NCI-H2029 treated with DMSO at 0.1 percent for 48 hours (cell line): ENCODE results near the gene NDUFA7.
A peak's percentile ranks its signal among the peaks of the same experiment; 100 is the strongest.
"Not testable (repeated sequence)": the region's sequence is repeated elsewhere in the genome, so short reads cannot be mapped to it uniquely, and the experiment has no call there.

ENCODE experiments used
- DNase-seq: peaks from one replicate; lab custom pipeline; 2025; lab: John Stamatoyannopoulos, UW

Gene NDUFA7

DNA sequence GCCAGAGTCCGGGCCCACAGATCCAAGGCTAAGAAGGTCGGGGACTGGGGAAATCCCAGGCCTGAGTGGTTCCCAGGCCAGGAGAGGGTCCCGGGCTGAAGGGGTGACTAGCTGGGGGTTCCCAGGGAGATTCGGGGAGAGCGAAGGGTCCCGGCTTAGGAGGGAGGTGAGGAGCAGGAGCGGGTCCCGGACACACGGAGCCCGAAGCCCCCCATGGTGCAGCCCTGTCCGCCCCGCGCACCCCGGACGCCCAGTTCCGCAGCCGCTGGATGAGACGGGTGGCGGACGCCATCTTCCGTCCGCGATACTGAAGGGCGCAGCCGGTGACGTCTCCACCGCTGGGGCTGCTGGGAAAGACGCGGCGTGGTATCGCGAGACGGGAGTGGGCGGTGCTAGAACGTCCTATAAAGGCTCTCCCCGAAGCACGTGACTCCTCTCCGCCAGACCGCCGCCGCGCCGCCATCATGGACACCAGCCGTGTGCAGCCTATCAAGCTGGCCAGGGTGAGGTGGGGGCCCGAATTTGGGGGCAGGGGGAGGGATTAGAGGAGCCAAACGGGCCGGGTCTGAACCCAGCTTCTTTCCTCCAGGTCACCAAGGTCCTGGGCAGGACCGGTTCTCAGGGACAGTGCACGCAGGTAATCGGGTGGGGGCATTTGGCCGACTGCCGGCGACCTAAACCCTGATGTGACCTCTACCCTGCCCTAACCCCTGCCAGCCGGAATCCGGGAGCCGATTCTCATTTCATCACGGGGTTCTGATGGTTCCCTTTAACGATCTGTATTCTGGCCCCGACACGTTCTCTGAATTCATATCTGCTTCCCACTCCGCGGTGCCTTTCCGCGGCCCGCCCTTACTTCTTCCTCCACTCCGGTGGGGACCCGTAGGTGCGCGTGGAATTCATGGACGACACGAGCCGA lies at the start of gene NDUFA7, which contains the start of gene RPS28:
NDUFA7 (minus strand) TSS at position 309 of the 919 bp plus-strand sequence; CDS start at position 292, 17 bp downstream.
RPS28 (plus strand) TSS at position 430 of the 919 bp plus-strand sequence; CDS start at position 465, 35 bp downstream.
- DNase-seq = peak; percentile 85

DNA sequence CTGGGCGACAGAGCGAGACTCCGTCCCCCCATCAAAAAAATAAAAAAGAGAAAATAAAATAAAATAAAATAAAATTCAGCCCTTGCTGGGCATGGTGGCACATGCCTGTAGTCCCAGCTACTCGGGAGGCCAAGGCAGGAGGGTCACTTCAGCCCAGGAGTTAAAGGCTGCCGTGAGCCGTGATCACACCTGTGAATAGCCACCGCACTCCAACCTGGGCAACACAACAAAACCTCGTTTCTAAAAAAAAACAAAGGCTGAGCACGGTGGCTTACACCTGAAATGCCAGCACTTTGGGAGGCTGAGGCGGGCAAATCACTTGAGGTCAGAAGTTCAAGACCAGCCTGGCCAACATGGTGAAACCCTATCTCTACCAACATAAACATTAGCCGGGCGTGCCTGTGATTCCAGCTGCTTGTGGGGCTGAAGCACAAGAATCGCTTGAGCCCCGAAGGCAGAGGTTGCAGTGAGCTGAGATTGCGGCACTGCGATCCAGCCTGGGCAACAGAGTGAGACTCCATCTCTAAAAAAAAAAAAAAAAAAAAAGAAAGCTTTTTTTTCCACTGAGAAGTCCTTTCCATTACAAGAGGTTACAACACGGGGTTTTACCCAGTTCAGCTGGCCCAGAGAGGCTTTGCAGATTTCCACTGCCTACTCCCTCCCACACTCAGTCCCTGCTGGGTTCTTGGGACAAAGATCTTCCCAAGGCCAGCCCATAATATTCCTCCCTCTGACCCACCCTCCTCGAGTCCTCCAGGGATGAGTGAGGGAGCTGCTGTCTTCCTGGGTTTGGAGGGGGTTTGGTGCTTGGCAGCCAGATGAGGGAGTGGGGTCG lies 49.2 kb upstream of the NDUFA7 start:
- no peak for DNase-seq

DNA sequence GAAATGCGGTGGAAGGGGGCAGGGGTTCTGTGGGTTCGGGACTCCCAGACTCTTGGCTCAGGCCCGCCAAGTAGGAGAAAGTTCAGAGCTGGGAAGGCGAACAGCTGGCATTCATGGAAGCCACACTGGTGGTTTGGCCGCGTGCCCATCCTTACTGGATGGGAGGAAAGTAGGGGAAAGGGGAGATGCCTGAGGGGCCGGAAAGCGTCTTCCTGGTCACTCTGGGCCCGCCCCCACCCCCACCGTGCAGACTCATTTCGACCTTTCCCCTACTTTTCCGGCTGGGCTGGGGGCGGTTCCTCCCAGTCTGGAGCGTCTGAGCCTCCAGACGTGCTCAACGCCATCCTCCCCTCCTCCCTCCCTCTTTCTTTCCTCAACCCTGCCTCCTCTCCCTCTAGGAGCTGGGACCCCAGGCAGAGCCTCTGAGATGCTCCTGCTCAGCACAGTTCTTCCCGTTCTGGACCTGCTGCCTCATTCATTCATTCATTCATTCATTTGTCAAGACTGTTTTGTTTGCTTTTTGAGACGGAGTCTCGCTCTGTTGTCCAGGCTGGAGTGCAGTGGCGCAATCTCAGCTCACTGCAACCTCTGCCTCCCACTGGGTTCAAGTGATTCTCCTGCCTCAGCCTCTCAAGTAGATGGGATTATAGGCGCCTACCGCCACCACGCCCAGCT lies 46.3 kb upstream of the NDUFA7 start:
- DNase-seq = peak; percentile 54

DNA sequence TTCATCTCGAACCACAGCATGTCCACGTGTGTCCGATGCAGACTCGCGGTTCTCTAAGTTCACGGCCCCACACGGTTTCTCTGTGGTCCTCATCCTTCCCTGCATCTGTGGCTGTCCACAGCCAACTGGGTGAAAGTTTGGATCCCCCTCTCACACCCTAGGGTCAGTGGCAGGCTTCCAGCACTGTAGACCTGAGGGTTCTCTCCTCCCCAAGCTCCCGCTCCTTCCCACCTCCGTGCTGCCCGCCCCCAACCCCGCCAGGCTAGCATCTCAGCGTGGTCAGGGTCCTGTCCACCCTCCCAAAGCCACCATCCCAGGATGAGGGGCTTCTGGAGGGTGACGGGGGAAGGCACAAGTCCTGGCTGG lies 45.8 kb upstream of the NDUFA7 start:
- DNase-seq = no peak

DNA sequence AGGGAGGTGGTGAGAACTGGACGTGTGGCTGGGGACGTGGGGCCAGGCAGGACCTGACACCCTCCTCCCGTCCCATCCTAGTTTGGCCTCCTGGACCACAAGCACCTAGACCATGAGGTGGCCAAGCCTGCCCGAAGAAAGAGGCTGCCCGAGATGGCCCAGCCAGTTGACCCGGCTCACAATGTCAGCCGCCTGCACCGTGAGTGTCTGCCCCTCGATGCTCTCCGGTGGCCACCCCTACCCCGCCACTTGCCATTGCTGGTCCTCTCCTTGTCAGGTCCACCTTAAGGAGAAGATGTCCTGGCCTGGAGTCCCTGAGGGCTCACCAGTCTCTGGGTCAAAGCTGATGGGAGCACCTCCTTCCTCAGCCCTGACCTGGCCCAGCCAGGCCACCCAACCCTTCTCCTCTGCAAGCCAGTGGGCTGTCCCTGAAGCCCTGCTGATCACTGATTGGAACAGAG lies 45.0 kb upstream of the NDUFA7 start:
- DNase-seq = no peak

DNA sequence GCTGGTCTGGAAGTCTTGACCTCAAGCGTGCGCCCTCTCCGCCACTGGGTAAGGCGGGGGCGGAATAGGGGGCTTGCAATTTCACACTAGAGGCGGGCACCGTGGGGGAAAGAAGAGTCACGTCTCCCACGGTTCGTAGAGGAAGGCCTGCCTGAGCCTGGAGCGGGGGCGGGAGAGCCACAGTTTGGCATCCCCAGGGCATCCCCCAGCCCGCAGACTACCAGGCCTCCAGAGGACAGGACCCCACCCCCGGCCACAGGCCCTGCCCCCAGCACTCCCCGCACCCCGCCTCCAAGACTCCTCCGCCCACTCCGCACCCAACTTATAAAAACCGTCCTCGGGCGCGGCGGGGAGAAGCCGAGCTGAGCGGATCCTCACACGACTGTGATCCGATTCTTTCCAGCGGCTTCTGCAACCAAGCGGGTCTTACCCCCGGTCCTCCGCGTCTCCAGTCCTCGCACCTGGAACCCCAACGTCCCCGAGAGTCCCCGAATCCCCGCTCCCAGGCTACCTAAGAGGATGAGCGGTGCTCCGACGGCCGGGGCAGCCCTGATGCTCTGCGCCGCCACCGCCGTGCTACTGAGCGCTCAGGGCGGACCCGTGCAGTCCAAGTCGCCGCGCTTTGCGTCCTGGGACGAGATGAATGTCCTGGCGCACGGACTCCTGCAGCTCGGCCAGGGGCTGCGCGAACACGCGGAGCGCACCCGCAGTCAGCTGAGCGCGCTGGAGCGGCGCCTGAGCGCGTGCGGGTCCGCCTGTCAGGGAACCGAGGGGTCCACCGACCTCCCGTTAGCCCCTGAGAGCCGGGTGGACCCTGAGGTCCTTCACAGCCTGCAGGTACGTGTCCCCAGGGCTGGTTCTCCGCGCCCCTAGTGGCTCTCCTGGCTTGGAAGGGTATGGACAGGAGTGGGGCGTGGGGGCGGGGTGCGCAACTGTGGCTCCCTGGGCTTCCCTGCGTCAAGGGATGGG lies 42.9 kb upstream of the NDUFA7 start, which contains the start of gene ANGPTL4:
ANGPTL4 (plus strand) TSS at position 353 of the 969 bp plus-strand sequence; CDS start at position 520, 167 bp downstream.
- DNase-seq = no peak

DNA sequence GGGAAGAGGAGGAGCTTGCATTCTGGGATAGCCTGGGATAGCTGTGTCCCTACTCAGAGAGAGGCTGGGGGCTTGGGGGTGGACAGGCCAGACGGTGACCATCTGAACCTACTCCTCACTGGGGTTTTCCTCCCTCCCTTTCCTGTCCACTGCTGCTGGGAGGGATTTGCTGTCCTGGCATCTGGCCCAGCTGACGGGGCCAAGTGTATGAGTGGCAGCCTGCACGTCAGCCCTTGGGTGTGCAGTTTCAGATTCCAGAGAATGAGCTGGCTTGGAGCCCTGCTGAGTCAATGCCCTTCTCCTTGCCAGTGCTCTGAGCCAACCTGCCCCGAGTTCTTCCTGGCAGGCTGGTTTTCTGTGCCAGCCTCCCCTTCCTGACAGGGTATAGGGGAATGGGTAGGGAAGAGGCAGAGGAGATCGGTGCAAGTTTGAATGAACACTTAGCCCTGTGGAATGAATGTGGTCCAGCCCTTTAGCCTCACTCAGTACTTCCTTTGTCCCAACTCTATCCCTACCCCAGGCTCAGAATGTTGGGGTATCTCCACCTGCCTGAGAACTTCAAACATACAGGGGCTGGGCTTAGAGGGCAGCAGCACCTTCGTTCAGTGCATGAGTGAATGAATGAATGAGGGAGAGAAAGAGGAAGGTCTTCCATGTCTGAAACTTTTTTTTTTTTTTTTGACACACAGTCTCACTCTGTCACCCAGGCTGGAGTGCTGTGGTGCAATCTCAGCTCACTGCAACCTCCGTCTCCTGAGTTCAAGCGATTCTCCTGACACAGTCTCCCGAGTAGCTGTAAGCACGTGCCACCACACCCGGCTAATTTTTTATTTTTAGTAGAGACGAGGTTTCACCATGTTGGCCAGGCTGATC lies 41.0 kb upstream of the NDUFA7 start:
- DNase-seq = peak; percentile 93

DNA sequence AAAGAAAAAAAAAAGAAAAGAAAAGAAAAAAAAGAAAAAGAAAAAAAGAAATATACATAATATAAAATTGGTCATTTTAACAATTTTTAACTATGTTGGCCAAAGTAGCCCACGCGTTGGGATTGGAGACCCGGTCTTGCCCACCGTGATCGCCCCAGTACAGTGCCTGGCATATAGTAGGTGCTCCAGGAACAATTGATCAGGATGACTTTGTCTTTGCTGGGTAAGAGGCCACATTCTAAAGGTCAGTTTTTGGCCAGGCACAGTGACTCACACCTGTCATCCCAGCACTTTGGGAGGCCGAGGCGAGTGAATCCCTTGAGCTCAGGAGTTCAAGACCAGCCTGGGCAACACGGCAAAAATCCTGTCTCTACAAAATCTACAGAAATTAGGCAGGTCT lies 39.0 kb upstream of the NDUFA7 start:
- no peak for DNase-seq

DNA sequence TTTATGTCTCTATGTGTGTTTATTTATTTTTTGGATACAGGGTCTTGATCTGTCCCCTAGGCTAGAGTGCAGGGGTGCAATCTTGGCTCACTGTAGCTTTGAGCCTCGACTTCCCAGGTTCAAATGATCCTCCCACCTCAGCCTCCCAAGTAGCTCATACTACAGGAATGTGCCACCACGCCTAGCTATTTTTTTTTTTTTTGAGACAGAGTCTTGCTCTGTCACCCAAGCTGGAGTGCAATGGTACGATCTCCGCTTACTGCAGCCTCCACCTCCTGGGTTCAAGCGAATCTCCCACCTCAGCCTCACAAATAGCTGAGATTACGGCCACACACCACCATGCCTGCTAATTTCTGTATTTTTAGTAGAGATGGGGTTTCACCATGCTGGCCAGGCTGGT lies 37.8 kb upstream of the NDUFA7 start:
- no peak for DNase-seq

DNA sequence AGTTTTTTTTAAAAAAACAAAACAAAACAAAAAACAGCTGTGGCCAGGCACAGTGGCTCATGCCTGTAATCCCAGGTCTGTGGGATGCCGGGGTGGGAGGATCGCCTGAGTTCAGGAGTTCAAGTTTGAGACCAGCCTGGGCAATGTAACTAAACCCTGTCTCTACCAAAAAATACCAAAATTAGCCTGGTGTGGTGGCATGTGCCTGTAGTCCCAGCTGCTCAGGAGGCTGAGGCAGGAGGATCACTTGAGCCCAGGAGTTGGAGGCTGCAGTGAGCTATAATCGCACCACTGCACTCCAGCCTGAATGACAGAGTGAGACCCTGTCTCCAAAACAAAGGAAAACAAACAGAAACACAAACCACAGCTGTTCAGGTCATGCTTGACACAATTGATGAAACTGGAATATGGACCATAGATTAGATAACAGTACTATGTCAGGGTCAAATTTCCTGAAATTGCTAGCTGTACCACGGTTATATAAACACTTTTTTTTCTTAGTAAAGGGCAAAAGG lies 35.9 kb upstream of the NDUFA7 start:
- DNase-seq = no peak

DNA sequence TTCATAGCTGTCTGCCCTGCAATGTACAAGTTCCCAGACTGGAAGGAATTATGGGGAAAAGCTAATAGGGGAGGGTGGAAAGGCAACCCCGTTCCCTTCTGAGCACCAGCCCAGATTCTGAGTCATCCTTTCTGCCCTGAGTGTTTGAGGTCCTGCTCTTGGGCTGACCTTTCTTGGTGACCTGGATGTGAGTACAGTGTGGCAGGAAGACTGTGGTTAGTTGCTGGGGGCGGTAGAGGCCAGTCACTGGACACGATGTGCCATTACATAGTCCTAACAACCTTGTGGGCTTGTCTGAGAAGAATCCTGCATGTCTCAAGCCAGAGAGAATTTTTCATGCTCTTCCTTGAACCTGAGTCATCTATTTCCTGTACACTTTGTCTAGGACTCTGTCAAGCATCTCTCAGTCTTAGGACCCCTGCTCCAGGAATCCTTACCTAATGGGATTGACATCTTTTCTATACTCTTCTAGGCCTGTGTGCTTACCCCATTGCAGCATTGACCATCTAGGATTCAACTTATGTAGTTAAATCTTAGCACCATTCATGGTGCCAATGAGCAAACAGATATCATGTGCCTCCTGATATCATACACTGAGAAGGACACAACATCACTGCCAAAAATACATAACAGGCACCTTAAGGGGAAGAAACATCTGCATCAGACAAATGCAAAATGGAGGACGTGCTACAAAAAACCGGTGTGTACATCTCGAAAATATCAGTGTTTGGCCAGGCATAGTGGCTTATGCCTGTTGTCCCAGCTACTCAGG lies 34.6 kb upstream of the NDUFA7 start:
- no peak for DNase-seq

DNA sequence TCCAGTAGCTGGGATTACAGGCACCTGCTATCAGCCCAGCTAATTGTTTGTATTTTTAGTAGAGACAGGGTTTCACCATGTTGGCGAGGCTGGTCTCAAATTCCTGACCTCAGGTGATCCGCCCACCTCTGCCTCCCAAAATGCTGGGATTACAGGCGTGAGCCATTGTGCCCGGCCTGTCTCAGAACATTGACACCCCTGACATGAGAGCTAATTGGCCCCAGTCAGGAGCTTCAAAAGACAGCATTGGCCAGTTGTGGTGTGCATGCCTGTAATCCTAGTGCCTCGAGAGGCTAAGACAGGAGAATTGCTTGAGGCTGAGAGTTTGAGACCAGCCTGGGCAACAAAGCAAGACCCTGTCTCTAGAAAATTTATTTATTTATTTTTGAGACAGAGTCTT lies 31.7 kb upstream of the NDUFA7 start:
- not testable (repeated sequence) for DNase-seq

DNA sequence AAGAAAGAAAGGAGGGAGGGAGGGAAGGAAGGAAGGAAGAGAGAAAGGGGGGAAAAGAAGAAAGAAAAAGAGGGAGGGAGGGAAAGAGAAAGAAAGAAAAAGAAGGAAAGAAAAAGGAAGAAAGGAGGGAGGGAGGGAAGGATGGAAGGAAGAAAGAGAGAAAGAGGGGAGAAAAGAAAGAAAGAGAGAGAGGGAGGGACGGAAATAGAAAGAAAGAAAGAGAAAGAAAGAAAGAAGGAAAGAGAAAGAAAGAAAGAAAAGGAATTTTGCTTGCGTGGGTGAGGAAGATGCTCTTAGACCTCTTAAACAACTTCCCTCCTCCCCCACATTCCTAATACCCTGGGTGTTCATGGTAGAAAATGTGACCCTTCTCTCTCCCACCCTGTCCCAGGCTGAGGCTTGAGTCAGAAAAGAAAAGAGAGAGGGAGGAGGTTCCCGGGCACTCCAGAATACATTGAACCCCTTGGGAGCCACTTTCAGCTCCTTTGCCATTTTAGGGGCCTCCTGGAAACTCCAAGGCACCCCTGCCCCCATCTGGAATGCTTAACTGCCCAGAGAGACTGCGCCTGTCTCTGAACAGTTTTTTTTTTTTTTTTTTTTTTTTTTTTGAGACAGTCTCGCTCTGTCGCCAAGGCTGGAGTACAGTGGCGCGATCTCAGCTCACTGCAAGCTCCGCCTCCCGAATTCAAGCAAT lies 31.1 kb upstream of the NDUFA7 start:
- no peak for DNase-seq

DNA sequence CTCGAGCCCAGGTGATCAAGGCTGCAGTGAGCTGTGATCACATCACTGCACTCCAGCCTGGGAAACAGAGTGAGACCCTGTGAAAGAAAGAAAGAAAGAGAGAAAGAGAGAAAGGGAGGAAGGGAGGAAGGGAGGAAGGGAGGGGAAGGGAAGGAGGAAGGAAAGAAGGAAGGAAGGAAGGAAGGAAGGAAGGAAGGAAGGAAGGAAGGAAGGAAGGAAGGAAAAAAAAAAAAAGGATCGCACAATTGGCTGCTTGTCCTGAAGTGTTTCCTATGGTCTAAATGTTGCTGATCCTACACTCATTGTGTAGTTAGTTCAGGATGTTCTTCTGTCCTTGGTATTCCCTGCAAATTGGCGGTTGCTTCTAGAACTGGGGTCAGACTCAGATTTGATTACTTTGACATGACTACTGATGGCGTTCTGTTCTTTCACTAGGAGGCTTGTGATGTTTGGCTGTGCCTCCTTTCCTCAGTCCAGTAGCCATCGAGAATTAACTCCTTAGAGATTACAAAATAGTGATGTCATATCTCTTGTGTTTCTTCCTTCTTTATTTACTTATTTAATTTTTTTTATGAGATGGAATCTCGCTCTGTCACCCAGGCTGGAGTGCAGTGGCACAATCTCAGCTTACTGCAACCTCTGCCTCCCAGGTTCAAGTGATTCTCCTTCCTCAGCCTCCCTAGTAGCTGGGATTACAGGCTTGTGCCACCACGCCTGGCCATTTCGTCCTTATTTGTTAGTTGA lies 28.6 kb upstream of the NDUFA7 start:
- DNase-seq = not testable (repeated sequence)

DNA sequence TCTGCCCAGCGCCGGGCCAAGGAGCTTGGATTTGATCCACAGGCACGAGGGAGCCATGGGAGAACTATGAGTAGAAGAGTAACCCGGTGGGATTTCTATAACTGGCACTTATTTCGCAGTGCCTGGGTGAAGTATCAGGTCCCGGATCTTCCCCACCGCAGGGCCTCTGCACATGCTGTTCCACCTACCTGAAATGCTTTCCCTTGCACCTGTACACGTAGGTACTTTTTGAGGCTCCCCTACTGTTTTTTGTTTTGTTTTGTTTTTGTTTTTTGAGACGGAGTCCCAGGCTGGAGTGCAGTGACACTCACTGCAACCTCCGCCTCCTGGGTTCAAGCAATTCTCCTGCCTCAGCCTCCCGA lies 22.3 kb upstream of the NDUFA7 start:
- DNase-seq = no peak

DNA sequence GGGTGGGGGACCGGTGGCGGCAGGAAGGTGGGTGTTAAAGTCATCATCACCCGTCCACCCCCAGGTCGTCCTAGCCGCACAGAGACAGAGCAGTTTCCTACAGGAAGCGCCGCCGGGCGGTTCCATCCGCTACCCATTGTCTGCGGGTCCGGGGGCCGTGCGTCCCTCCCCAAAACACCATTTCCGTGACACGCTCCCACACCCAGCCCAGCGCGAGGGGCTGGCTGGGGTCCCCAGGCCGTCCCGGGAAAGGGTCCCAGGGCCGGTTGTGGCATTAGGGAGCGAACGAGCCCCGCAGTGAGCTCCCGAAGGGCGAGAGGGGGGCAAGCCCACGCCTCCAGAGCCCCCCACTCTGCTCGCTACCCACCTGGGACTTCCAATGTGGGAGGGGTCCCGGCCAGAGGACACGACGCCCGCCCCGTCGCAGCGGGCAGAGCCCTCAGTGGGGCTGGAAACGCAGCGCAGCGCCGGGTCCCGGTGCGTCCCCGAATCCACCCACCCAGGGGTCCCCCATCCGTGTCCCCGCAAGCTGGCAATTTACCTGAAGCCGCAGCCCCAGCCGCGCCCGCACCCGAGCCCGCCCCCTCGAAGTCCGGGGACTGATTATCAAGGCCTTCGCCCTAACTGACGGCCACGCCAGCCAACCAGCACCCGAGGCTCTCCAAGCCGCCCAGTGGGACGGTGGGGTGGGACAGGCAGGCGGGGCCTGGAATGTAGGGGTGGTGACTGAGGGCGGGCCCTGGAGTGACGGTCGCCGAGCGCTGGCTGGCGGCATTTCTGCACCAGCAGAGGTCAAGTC lies 21.7 kb upstream of the NDUFA7 start, which contains the start of gene KANK3:
KANK3 (minus strand) TSS at position 579 of the 799 bp plus-strand sequence. CDS start 5,434 bp downstream, outside the sequence.
- DNase-seq = peak; percentile 67

DNA sequence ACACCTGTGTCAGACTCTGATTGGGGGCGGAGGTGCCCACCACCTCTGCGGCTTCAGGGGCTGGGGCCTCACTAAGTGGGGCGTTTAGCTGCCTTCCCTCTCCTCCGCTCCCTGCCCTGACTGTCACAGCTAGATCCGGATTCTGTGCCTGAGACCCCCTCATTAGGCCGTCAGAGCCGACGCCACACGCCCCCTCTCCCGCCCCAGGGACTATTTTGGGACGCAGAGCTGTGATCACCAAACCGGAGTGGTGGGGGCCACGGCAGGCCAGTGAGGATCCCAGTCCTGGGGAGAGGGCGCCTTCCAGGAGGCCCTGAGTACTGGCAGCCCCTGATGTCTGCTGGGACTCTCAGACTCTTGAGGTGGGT lies 21.1 kb upstream of the NDUFA7 start:
- DNase-seq = no peak
